ENCODE data around the gene ANGPTL1.

Gene ANGPTL1

GRCh38 chr1:178898401-178898800 lies 27.5 kb upstream of the ANGPTL1 start:
- Histone ChIP-seq H3K36me3 (ENCODE audit: control insufficient read depth, insufficient read depth, low read length) (no peaks in the 10 kb centered on the region), H3K9me3 (ENCODE audit: control insufficient read depth, low read length) (no peaks in the 10 kb centered on the region), H3K4me3 (ENCODE audit: insufficient read depth, low read depth, low read length, poor library complexity, severe bottlenecking) (no peak overlapping the region)

GRCh38 chr1:178895928-178896327 lies 25.1 kb upstream of the ANGPTL1 start:
- DNase-seq: no peak
- H3K4me3 ChIP-seq (ENCODE audit: insufficient read depth, low read depth, low read length, poor library complexity, severe bottlenecking): no peak overlapping the region
- H3K27ac ChIP-seq (ENCODE audit: insufficient read depth, low read length, poor library complexity, severe bottlenecking): no peak overlapping the region
- H3K9me3 ChIP-seq (ENCODE audit: control insufficient read depth, low read length): no peaks in the 10 kb centered on the region
- no peaks in the 10 kb centered on the region for H3K27me3 ChIP-seq (replicated peaks; ENCODE audit: control insufficient read depth, insufficient read depth, low read length, poor library complexity, severe bottlenecking)
- no peaks in the 10 kb centered on the region for H3K4me1 ChIP-seq (ENCODE audit: control insufficient read depth, insufficient read depth, low read length, poor library complexity, severe bottlenecking)
- H3K36me3 ChIP-seq (ENCODE audit: control insufficient read depth, insufficient read depth, low read length): no peaks in the 10 kb centered on the region

More at GRCh38 chr1:178898401-178898800, 27.5 kb upstream of the ANGPTL1 start:
- DNase-seq: no peak
- H3K27ac ChIP-seq (ENCODE audit: insufficient read depth, low read length, poor library complexity, severe bottlenecking): no peak overlapping the region
- H3K4me1 ChIP-seq (ENCODE audit: control insufficient read depth, insufficient read depth, low read length, poor library complexity, severe bottlenecking): no peaks in the 10 kb centered on the region
- H3K27me3 ChIP-seq (replicated peaks; ENCODE audit: control insufficient read depth, insufficient read depth, low read length, poor library complexity, severe bottlenecking): no peaks in the 10 kb centered on the region

- Histone ChIP-seq H3K36me3 (ENCODE audit: control insufficient read depth, insufficient read depth, low read length) (no peaks in the 10 kb centered on the region), H3K4me3 (ENCODE audit: insufficient read depth, low read depth, low read length, poor library complexity, severe bottlenecking) (no peak overlapping the region), H3K9me3 (ENCODE audit: control insufficient read depth, low read length) (no peaks in the 10 kb centered on the region), H3K27me3 (replicated peaks; ENCODE audit: control insufficient read depth, insufficient read depth, low read length, poor library complexity, severe bottlenecking) (no peaks in the 10 kb centered on the region), H3K4me1 (ENCODE audit: control insufficient read depth, insufficient read depth, low read length, poor library complexity, severe bottlenecking) (no peaks in the 10 kb centered on the region), H3K27ac (ENCODE audit: insufficient read depth, low read length, poor library complexity, severe bottlenecking) (no peak overlapping the region)
- no peak for DNase-seq
Observed at GRCh38 chr1:178886551-178886950, 15.7 kb upstream of the ANGPTL1 start.

- H3K27ac ChIP-seq (ENCODE audit: insufficient read depth, low read length, poor library complexity, severe bottlenecking): no peak overlapping the region
- H3K4me1 ChIP-seq (ENCODE audit: control insufficient read depth, insufficient read depth, low read length, poor library complexity, severe bottlenecking): no peaks in the 10 kb centered on the region
- no peak overlapping the region for H3K4me3 ChIP-seq (ENCODE audit: insufficient read depth, low read depth, low read length, poor library complexity, severe bottlenecking)
- DNase-seq: no peak
- no peaks in the 10 kb centered on the region for H3K27me3 ChIP-seq (replicated peaks; ENCODE audit: control insufficient read depth, insufficient read depth, low read length, poor library complexity, severe bottlenecking)
- H3K9me3 ChIP-seq (ENCODE audit: control insufficient read depth, low read length): no peaks in the 10 kb centered on the region
- no peaks in the 10 kb centered on the region for H3K36me3 ChIP-seq (ENCODE audit: control insufficient read depth, insufficient read depth, low read length)
Observed at GRCh38 chr1:178885869-178886268, 15.0 kb upstream of the ANGPTL1 start.

GRCh38 chr1:178881950-178882349 lies 11.1 kb upstream of the ANGPTL1 start:
- Histone ChIP-seq H3K4me1 (ENCODE audit: control insufficient read depth, insufficient read depth, low read length, poor library complexity, severe bottlenecking) (no peaks in the 10 kb centered on the region), H3K27me3 (replicated peaks; ENCODE audit: control insufficient read depth, insufficient read depth, low read length, poor library complexity, severe bottlenecking) (no peaks in the 10 kb centered on the region), H3K36me3 (ENCODE audit: control insufficient read depth, insufficient read depth, low read length) (no peaks in the 10 kb centered on the region), H3K4me3 (ENCODE audit: insufficient read depth, low read depth, low read length, poor library complexity, severe bottlenecking) (no peak overlapping the region), H3K27ac (ENCODE audit: insufficient read depth, low read length, poor library complexity, severe bottlenecking) (no peak overlapping the region), H3K9me3 (ENCODE audit: control insufficient read depth, low read length) (no peaks in the 10 kb centered on the region)
- DNase-seq: no peak

- Histone ChIP-seq H3K27ac (ENCODE audit: insufficient read depth, low read length, poor library complexity, severe bottlenecking) (no peak overlapping the region), H3K9me3 (ENCODE audit: control insufficient read depth, low read length) (no peaks in the 10 kb centered on the region), H3K4me3 (ENCODE audit: insufficient read depth, low read depth, low read length, poor library complexity, severe bottlenecking) (no peak overlapping the region), H3K36me3 (ENCODE audit: control insufficient read depth, insufficient read depth, low read length) (no peaks in the 10 kb centered on the region), H3K27me3 (replicated peaks; ENCODE audit: control insufficient read depth, insufficient read depth, low read length, poor library complexity, severe bottlenecking) (no peaks in the 10 kb centered on the region), H3K4me1 (ENCODE audit: control insufficient read depth, insufficient read depth, low read length, poor library complexity, severe bottlenecking) (no peaks in the 10 kb centered on the region)
- DNase-seq: no peak
Observed at GRCh38 chr1:178877896-178878295, 7.0 kb upstream of the ANGPTL1 start.

GRCh38 chr1:178875936-178876335 lies 5.1 kb upstream of the ANGPTL1 start:
- Histone ChIP-seq H3K9me3 (ENCODE audit: control insufficient read depth, low read length) (no peaks in the 10 kb centered on the region), H3K27ac (ENCODE audit: insufficient read depth, low read length, poor library complexity, severe bottlenecking) (no peak overlapping the region), H3K4me3 (ENCODE audit: insufficient read depth, low read depth, low read length, poor library complexity, severe bottlenecking) (no peak overlapping the region), H3K27me3 (replicated peaks; ENCODE audit: control insufficient read depth, insufficient read depth, low read length, poor library complexity, severe bottlenecking) (no peaks in the 10 kb centered on the region), H3K4me1 (ENCODE audit: control insufficient read depth, insufficient read depth, low read length, poor library complexity, severe bottlenecking) (no peaks in the 10 kb centered on the region), H3K36me3 (ENCODE audit: control insufficient read depth, insufficient read depth, low read length) (no peaks in the 10 kb centered on the region)
- no peak for DNase-seq

GRCh38 chr1:178874966-178875365 lies 4.1 kb upstream of the ANGPTL1 start:
- Histone ChIP-seq H3K9me3 (ENCODE audit: control insufficient read depth, low read length) (no peaks in the 10 kb centered on the region), H3K27ac (ENCODE audit: insufficient read depth, low read length, poor library complexity, severe bottlenecking) (no peak overlapping the region), H3K36me3 (ENCODE audit: control insufficient read depth, insufficient read depth, low read length) (no peaks in the 10 kb centered on the region), H3K27me3 (replicated peaks; ENCODE audit: control insufficient read depth, insufficient read depth, low read length, poor library complexity, severe bottlenecking) (no peaks in the 10 kb centered on the region), H3K4me3 (ENCODE audit: insufficient read depth, low read depth, low read length, poor library complexity, severe bottlenecking) (no peak overlapping the region), H3K4me1 (ENCODE audit: control insufficient read depth, insufficient read depth, low read length, poor library complexity, severe bottlenecking) (no peaks in the 10 kb centered on the region)
- DNase-seq: no peak

- H3K27ac ChIP-seq (ENCODE audit: insufficient read depth, low read length, poor library complexity, severe bottlenecking): no peak overlapping the region
- no peaks in the 10 kb centered on the region for H3K27me3 ChIP-seq (replicated peaks; ENCODE audit: control insufficient read depth, insufficient read depth, low read length, poor library complexity, severe bottlenecking)
- no peak overlapping the region for H3K4me3 ChIP-seq (ENCODE audit: insufficient read depth, low read depth, low read length, poor library complexity, severe bottlenecking)
- H3K9me3 ChIP-seq (ENCODE audit: control insufficient read depth, low read length): no peaks in the 10 kb centered on the region
- H3K36me3 ChIP-seq (ENCODE audit: control insufficient read depth, insufficient read depth, low read length): no peaks in the 10 kb centered on the region
- DNase-seq: no peak
- no peaks in the 10 kb centered on the region for H3K4me1 ChIP-seq (ENCODE audit: control insufficient read depth, insufficient read depth, low read length, poor library complexity, severe bottlenecking)
Observed at GRCh38 chr1:178871551-178872320, 859 bp upstream of the ANGPTL1 start.

GRCh38 chr1:178870221-178870620 lies 656 bp downstream of the ANGPTL1 start:
- no peak overlapping the region for H3K27ac ChIP-seq (ENCODE audit: insufficient read depth, low read length, poor library complexity, severe bottlenecking)
- no peaks in the 10 kb centered on the region for H3K9me3 ChIP-seq (ENCODE audit: control insufficient read depth, low read length)
- no peak for DNase-seq
- H3K4me1 ChIP-seq (ENCODE audit: control insufficient read depth, insufficient read depth, low read length, poor library complexity, severe bottlenecking): no peaks in the 10 kb centered on the region
- H3K36me3 ChIP-seq (ENCODE audit: control insufficient read depth, insufficient read depth, low read length): no peaks in the 10 kb centered on the region
- no peak overlapping the region for H3K4me3 ChIP-seq (ENCODE audit: insufficient read depth, low read depth, low read length, poor library complexity, severe bottlenecking)
- no peaks in the 10 kb centered on the region for H3K27me3 ChIP-seq (replicated peaks; ENCODE audit: control insufficient read depth, insufficient read depth, low read length, poor library complexity, severe bottlenecking)

Data from effector memory CD4-positive, alpha-beta T cell (primary cell).